Tibial nerve (tissue), 4 donors: ENCODE data around the gene AKAP9. TPM values are rescaled to one million over a fixed set of nuclear protein-coding genes. Genes with fewer than 3 reads are reported as not detected.
"Not testable (repeated sequence)": the region's sequence is repeated elsewhere in the genome, so short reads cannot be mapped to it uniquely, and the experiment has no call there.

Experiments
- DNase-seq, 2 donors: peaks; one replicate each; pipeline ENCODE4 v3.0.0-alpha.2; 2019; ENCODE audit warnings: low spot score in 2 of 2
- H3K27ac ChIP-seq, 4 donors: fragments of 200-600 bp; sonication (generic) in 3 of 4; one replicate each; pipeline ENCODE4 v1.5.1; 2017 to 2019; ENCODE audit warnings: mild to moderate bottlenecking in 1 of 4
- H3K27me3 ChIP-seq, 2 donors: fragments of 200-600 bp; sonication (generic) in 1 of 2; one replicate each; pipeline versions ENCODE4 v1.5.1 to v1.6.0; 2017 to 2019
- H3K36me3 ChIP-seq, 3 donors: fragments of 200-600 bp; sonication (generic); one replicate each; pipeline ENCODE4 v1.5.1; 2018 to 2019
- H3K4me1 ChIP-seq, 4 donors: fragments of 200-600 bp; sonication (generic) in 3 of 4; one replicate each; pipeline ENCODE4 v1.5.1; 2017 to 2019
- H3K4me3 ChIP-seq, 4 donors: fragments of 200-600 bp; sonication (generic) in 3 of 4; one replicate each; pipeline ENCODE4 v1.5.1; 2017 to 2019; ENCODE audit warnings: mild to moderate bottlenecking in 1 of 4, moderate library complexity in 1 of 4
- H3K9me3 ChIP-seq, 4 donors: fragments of 200-600 bp; sonication (generic) in 3 of 4; one replicate each; pipeline ENCODE4 v1.5.1; 2017 to 2019
- EP300 ChIP-seq, 2 donors: sonication (generic); formaldehyde crosslinking; IDR thresholded peaks; one replicate each; pipeline ENCODE4 v1.6.1; 2017; ENCODE audit warnings: antibody characterized with exemption in 2 of 2, mild to moderate bottlenecking in 1 of 2
- POLR2A ChIP-seq, 2 donors: fragments of 450-650 bp; IDR thresholded peaks; one replicate each; pipeline ENCODE4 v1.6.1; 2017; ENCODE audit warnings: antibody characterized with exemption in 2 of 2, mild to moderate bottlenecking in 2 of 2, moderate library complexity in 2 of 2
- WGBS, 2 donors: methylation state at CpG; one replicate each; pipeline ENCODE4 v1.1.5; 2018; 5-methylcytosine and 5-hydroxymethylcytosine counted together
- total RNA-seq, 4 donors: library from RNA; depleted of rRNA; stranded (reverse); fragments of >200 nt; gene quantifications; one replicate each; pipeline ENCODE4 v1.1.0, GENCODE V29; 2016
- TF ChIP-seq, protein P1 (sequence below), 5 experiments: fragments of 200-600 bp in 3 of 5; fragments of 450-650 bp in 2 of 5; sonication (generic) in 3 of 5; IDR thresholded peaks; one replicate each; pipeline ENCODE4 v1.5.1; 2016 to 2019; ENCODE audit warnings: antibody characterized with exemption in 5 of 5, mild to moderate bottlenecking in 3 of 5, moderate library complexity in 2 of 5

AKAP9 gene
- total RNA-seq, 4 donors from 2014 or later: 62.8 to 77.8 (median 73.0) TPM

DNA sequence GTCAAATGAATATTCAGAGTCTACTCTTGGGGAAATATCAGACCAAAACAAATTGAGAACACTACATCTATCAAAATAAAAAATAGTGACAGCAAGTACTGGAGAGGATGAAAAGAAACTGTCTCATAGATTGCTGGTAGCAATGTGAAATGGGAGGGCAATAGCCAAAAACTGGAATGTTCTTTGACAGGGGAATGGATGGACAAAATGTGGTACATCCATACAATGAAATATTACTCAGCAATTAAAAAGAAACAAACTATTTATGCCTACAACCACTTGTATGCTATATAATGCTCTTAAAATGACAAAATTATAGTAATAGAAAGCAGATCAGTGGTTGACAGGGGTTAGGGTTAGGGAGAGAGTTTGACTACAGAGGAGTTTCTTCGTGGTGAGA is 147.6 kb downstream of the AKAP9 start:
- Histone ChIP-seq H3K9me3 (no peaks in the 10 kb centered on the region), H3K4me3 (no peak overlapping the region), H3K4me1 (no peaks in the 10 kb centered on the region), H3K27ac (no peak overlapping the region), H3K27me3 (no peaks in the 10 kb centered on the region), H3K36me3 (peaks cover 0 to 96% (median 4%) of the 10 kb centered on the region in 3 donors)
- 95 to 100% methylated on average over 1 of the region's 1 CpG for WGBS, 2 donors
- TF ChIP-seq EP300 (IDR thresholded peaks at IDR 0.05) (no peak), POLR2A (IDR thresholded peaks at IDR 0.05) (no peak)
- TF ChIP-seq, protein P1, sequence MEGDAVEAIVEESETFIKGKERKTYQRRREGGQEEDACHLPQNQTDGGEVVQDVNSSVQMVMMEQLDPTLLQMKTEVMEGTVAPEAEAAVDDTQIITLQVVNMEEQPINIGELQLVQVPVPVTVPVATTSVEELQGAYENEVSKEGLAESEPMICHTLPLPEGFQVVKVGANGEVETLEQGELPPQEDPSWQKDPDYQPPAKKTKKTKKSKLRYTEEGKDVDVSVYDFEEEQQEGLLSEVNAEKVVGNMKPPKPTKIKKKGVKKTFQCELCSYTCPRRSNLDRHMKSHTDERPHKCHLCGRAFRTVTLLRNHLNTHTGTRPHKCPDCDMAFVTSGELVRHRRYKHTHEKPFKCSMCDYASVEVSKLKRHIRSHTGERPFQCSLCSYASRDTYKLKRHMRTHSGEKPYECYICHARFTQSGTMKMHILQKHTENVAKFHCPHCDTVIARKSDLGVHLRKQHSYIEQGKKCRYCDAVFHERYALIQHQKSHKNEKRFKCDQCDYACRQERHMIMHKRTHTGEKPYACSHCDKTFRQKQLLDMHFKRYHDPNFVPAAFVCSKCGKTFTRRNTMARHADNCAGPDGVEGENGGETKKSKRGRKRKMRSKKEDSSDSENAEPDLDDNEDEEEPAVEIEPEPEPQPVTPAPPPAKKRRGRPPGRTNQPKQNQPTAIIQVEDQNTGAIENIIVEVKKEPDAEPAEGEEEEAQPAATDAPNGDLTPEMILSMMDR (IDR thresholded peaks at IDR 0.05): no peak
- no peak for DNase-seq

DNA sequence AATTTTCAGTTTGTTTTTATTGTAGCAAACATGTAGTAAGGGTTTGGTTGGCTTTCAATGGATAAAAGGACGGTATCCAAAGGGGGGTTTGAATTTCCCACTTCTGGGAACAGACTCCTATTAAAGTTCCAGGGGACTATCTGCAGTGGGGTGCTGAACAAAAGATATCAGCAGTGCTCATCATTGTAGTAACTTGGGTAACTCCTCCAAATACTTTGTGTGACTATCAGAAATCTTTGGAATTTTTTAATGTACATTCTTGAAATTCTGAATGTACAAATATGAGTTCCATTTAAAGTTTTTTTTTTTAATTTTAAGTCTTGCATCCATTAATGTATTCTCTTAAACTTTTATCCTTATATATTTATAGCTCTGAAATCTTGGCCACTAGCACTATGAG is 151.5 kb downstream of the AKAP9 start:
- WGBS, 2 donors: 73 to 82% methylated on average over 1 of the region's 1 CpG
- no peak for DNase-seq
- TF ChIP-seq POLR2A (IDR thresholded peaks at IDR 0.05) (no peak), EP300 (IDR thresholded peaks at IDR 0.05) (no peak)
- TF ChIP-seq, protein P1 (IDR thresholded peaks at IDR 0.05): no peak
- H3K27me3 ChIP-seq: no peaks in the 10 kb centered on the region
- peaks cover 0 to 94% (median 4%) of the 10 kb centered on the region in 3 donors for H3K36me3 ChIP-seq
- no peak overlapping the region for H3K27ac ChIP-seq
- H3K9me3 ChIP-seq: no peaks in the 10 kb centered on the region
- H3K4me1 ChIP-seq: no peaks in the 10 kb centered on the region
- H3K4me3 ChIP-seq: no peak overlapping the region

DNA sequence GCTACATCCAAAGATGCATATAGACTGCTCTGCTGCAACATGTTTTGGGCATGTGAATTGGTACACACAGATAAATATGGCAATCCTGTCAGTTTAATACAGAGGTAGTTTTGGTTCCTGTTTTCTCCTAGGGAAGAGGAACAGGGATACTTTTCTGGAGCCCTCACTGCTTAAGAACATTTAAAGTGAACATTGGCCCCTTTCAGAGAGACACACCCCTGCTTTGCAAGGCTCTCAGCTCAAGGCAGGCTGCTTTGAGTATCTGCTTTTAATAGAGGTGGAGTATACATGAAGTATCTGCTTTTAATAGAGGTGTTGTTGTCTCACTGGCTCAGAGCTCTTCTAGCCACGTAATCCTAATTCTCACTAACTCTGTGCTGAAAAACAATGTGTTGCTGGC is 154.7 kb downstream of the AKAP9 start:
- 85 to 88% methylated on average over 1 of the region's 1 CpG for WGBS, 2 donors
- Histone ChIP-seq H3K27ac (no peak overlapping the region), H3K4me3 (no peak overlapping the region), H3K9me3 (no peaks in the 10 kb centered on the region), H3K36me3 (peaks cover 0 to 94% (median 17%) of the 10 kb centered on the region in 3 donors), H3K4me1 (no peaks in the 10 kb centered on the region), H3K27me3 (no peaks in the 10 kb centered on the region)
- DNase-seq: no peak
- TF ChIP-seq EP300 (IDR thresholded peaks at IDR 0.05) (no peak), POLR2A (IDR thresholded peaks at IDR 0.05) (no peak)
- TF ChIP-seq, protein P1 (IDR thresholded peaks at IDR 0.05): no peak

DNA sequence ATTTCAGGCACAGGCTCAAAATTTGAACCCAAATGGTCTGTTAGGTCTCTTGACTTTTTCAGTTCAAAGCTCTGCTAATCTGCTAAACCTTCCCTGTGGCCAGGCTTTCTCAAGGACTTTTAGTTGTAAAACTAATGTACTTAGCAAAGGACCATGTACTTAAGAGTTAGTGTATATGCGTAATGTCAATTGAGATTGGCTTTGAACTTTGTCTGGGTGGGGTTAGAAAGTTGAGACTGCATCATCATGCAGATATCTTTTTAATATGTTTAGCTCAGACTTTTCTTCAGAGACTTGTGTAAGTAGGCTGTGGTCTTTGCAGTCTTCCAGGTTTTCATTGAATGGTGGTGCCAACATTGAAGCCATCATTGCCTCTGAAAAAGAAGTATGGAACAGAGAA is 159.9 kb downstream of the AKAP9 start:
- no peaks in the 10 kb centered on the region for H3K4me1 ChIP-seq
- DNase-seq: no peak
- no peak for TF ChIP-seq EP300 (IDR thresholded peaks at IDR 0.05)
- no peak for TF ChIP-seq POLR2A (IDR thresholded peaks at IDR 0.05)
- TF ChIP-seq, protein P1 (IDR thresholded peaks at IDR 0.05): no peak
- H3K9me3 ChIP-seq: no peaks in the 10 kb centered on the region
- no peaks in the 10 kb centered on the region for H3K27me3 ChIP-seq
- peaks cover 0 to 97% (median 21%) of the 10 kb centered on the region in 3 donors for H3K36me3 ChIP-seq
- no peak overlapping the region for H3K27ac ChIP-seq
- no peak overlapping the region for H3K4me3 ChIP-seq
- whole genome bisulfite sequencing, 2 donors: 100% methylated on average over 1 of the region's 1 CpG

DNA sequence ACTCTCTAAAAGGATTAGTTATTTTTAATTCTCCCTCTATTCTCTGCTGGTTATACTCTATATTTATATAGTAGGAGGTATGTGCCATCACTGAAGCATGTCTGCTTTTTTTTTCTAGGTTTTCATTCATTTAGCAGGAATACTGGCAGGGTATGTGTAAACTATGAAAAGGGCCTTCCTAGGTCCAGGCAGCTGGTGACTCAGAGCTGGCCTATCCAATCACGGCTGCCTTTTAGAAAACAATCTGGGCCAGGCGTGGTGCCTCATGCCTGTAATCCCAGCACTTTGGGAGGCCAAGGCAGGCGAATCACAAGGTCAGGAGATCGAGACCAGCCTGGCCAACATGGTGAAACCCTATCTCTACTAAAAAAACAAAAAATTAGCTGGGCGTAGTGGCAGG is 162.2 kb downstream of the AKAP9 start:
- H3K4me1 ChIP-seq, DNase-seq, H3K27me3 ChIP-seq, H3K27ac ChIP-seq, H3K9me3 ChIP-seq, H3K4me3 ChIP-seq: not testable (repeated sequence)
- WGBS, 2 donors: 92 to 97% methylated on average over 5 of the region's 5 CpGs
- H3K36me3 ChIP-seq: peaks cover 0 to 98% (median 21%) of the 10 kb centered on the region in 3 donors

DNA sequence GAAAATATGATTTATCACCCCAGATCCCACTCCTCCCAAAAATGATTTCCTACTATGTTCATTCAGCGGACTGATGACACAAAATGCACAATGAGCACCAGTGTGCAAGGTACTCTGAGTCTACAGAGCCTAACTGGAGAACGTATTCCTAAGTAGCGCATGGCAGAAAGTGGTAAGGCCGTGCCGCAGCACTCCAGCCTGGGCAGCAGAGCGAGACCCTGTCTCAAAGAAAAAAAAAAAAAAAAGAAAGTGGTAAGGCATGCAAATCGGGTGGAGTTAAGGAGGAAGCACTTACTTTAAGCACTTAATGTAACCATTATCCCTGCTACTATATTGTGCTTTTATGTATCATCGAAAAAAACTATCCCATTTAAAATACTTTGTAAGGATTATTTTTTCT is 168.2 kb downstream of the AKAP9 start:
- no peak for DNase-seq
- H3K4me1 ChIP-seq: no peaks in the 10 kb centered on the region
- no peak overlapping the region for H3K27ac ChIP-seq
- H3K4me3 ChIP-seq: no peak overlapping the region
- no peaks in the 10 kb centered on the region for H3K9me3 ChIP-seq
- H3K27me3 ChIP-seq: no peaks in the 10 kb centered on the region
- H3K36me3 ChIP-seq: peaks cover 0 to 82% (median 0%) of the 10 kb centered on the region in 3 donors
- 94% methylated on average over 8 of the region's 8 CpGs for WGBS, 2 donors
- TF ChIP-seq EP300 (IDR thresholded peaks at IDR 0.05) (no peak), POLR2A (IDR thresholded peaks at IDR 0.05) (no peak)
- TF ChIP-seq, protein P1 (IDR thresholded peaks at IDR 0.05): no peak
